PC-3 (cell line): ENCODE results near the gene TEX11. TPM values are rescaled to one million over a fixed set of nuclear protein-coding genes. Genes with fewer than 3 reads are reported as not detected.
"Not testable (repeated sequence)": the region's sequence is repeated elsewhere in the genome, so short reads cannot be mapped to it uniquely, and the experiment has no call there.

Experiments
- ATAC-seq: fragments of 200-7000 bp; cut with Tn5 transposase; 2 replicates; pipeline ENCODE4 v1.9.1; 2020; ENCODE audit warnings: mild to moderate bottlenecking, moderate library complexity
- BruUV-seq: library from RNA; stranded (reverse); fragments of 400-500 nt; replicated peaks from 2 replicates; lab custom pipeline; 2021; lab: Mats Ljungman, UMichigan
- CTCF ChIA-PET: fragments of 300-600 bp; sonication (Branson Sonifier 250); formaldehyde crosslinking; loops from one replicate; lab custom pipeline; 2022; ENCODE audit warnings: antibody characterized with exemption; lab: Charles Lee
- POLR2A ChIA-PET: fragments of 300-600 bp; sonication (Branson Sonifier 250); formaldehyde crosslinking; loops from one replicate; lab custom pipeline; 2022; ENCODE audit warnings: antibody characterized with exemption; ENCODE audit not compliant: unreplicated experiment; lab: Charles Lee
- DNase-seq: peaks from one replicate; pipeline ENCODE4 v3.0.0-alpha.2; 2015
- H2AFZ ChIP-seq: fragments of 300-600 bp; sonication (generic); 2 replicates; pipeline ENCODE4 v1.6.0; 2016; ENCODE audit warnings: antibody characterized with exemption, low read length
- H3F3A ChIP-seq: fragments of 300-600 bp; sonication (generic); one replicate; pipeline ENCODE4 v1.6.0; 2017; ENCODE audit warnings: antibody characterized with exemption, low read length, control low read depth, mild to moderate bottlenecking; ENCODE audit not compliant: unreplicated experiment
- H3K27ac ChIP-seq: fragments of 300-600 bp; sonication (generic); 2 replicates; pipeline ENCODE4 v1.5.1; 2016; ENCODE audit warnings: mild to moderate bottlenecking, low read length
- H3K27me3 ChIP-seq: fragments of 300-600 bp; sonication (generic); 2 replicates; pipeline ENCODE4 v1.6.1; 2016; ENCODE audit warnings: low read length, mixed read lengths
- H3K36me3 ChIP-seq: fragments of 300-600 bp; sonication (generic); 2 replicates; pipeline ENCODE4 v1.6.1; 2016; ENCODE audit warnings: low read depth, mixed run types, low read length, mixed read lengths
- H3K4me1 ChIP-seq: fragments of 300-600 bp; sonication (generic); 2 replicates; pipeline ENCODE4 v1.5.1; 2016; ENCODE audit warnings: low read length; ENCODE audit not compliant: insufficient read depth
- H3K4me2 ChIP-seq: fragments of 300-600 bp; sonication (generic); 2 replicates; pipeline ENCODE4 v1.6.0; 2016; ENCODE audit warnings: low read length
- H3K4me3 ChIP-seq: fragments of 300-600 bp; sonication (generic); 2 replicates; pipeline ENCODE4 v1.5.1; 2016; ENCODE audit warnings: mild to moderate bottlenecking, low read length, mixed read lengths
- H3K79me2 ChIP-seq: fragments of 300-600 bp; sonication (generic); 2 replicates; pipeline ENCODE4 v1.6.1; 2017; ENCODE audit warnings: low read length, mixed read lengths
- H3K9ac ChIP-seq: fragments of 300-600 bp; sonication (generic); 2 replicates; pipeline ENCODE4 v1.6.0; 2016; ENCODE audit warnings: mild to moderate bottlenecking, low read length
- H3K9me2 ChIP-seq: fragments of 300-600 bp; sonication (generic); replicated peaks from 2 replicates; pipeline ENCODE4 v1.6.1; 2016; ENCODE audit warnings: mixed run types, low read length, mixed read lengths
- H3K9me3 ChIP-seq: fragments of 300-600 bp; sonication (generic); 2 replicates; pipeline ENCODE4 v1.6.1; 2016; ENCODE audit warnings: low read length, mixed read lengths
- H4K20me1 ChIP-seq: fragments of 300-600 bp; sonication (generic); 2 replicates; pipeline ENCODE4 v1.6.1; 2016; ENCODE audit warnings: low read length, mixed read lengths
- CTCF ChIP-seq: fragments of 300-600 bp; sonication (generic); conservative IDR thresholded peaks from 2 replicates; pipeline ENCODE4 v1.5.1; 2017; ENCODE audit warnings: antibody characterized with exemption, low read depth, mild to moderate bottlenecking, low read length
- EZH2 ChIP-seq: fragments of 300-600 bp; sonication (generic); IDR thresholded peaks from one replicate; pipeline ENCODE4 v1.6.1; 2017; ENCODE audit warnings: antibody characterized with exemption, mild to moderate bottlenecking, low read length; ENCODE audit not compliant: unreplicated experiment
- EZH2phosphoT487 ChIP-seq: fragments of 300-600 bp; sonication (generic); IDR thresholded peaks from 2 replicates; pipeline ENCODE4 v1.6.1; 2018; ENCODE audit warnings: mild to moderate bottlenecking, antibody characterized with exemption, low read length, borderline replicate concordance
- intact Hi-C: fragments of 100-400 bp; cut with micrococcal nuclease; formaldehyde crosslinking; loops from 2 replicates; pipeline ENCODE4 v1.9.0; 2023
- total RNA-seq: library from RNA; depleted of rRNA; stranded (reverse); fragments of >200 nt; gene quantifications from 2 replicates; pipeline ENCODE4 v1.2.3, GENCODE V29; 2014

TEX11 gene
- total RNA-seq, 1 experiment from 2014 or later, result not detected

- H3K4me3 ChIP-seq, H3F3A ChIP-seq, POLR2A ChIA-PET, CTCF ChIA-PET, H3K4me2 ChIP-seq, ATAC-seq, H3K36me3 ChIP-seq, BruUV-seq, DNase-seq, H3K9ac ChIP-seq, H3K79me2 ChIP-seq, H3K9me3 ChIP-seq, intact Hi-C loops, H3K27ac ChIP-seq, H3K27me3 ChIP-seq, H4K20me1 ChIP-seq, H2AFZ ChIP-seq, H3K9me2 ChIP-seq, H3K4me1 ChIP-seq: not testable (repeated sequence)
These were observed 180.6 kb downstream of the TEX11 start for GRCh38 chrX:70727961-70728360.

- CTCF ChIA-PET, result interaction anchor here (0.5 kb wide), 1 partner anchor 259 kb away, joined by 7 read pairs; no protein-coding TSS in a partner anchor
- Histone ChIP-seq H3F3A (no peaks in the 10 kb centered on the region), H3K27me3 (no peaks in the 10 kb centered on the region), H4K20me1 (no peaks in the 10 kb centered on the region), H3K27ac (no peak overlapping the region), H3K79me2 (no peaks in the 10 kb centered on the region), H3K4me3 (no peak overlapping the region), H3K4me2 (peak overlapping the region; percentile 58), H3K36me3 (no peaks in the 10 kb centered on the region), H3K4me1 (peaks cover 14% of the 10 kb centered on the region), H3K9me3 (no peaks in the 10 kb centered on the region), H3K9ac (no peak overlapping the region), H3K9me2 (no peaks in the 10 kb centered on the region), H2AFZ (no peak overlapping the region)
- no TSS peak for BruUV-seq
- ATAC-seq (peak; percentile 85), DNase-seq (peak; percentile 74)
- TF ChIP-seq CTCF, result no peak
- no peak for TF ChIP-seq EZH2phosphoT487
- TF ChIP-seq EZH2, result no peak
- intact Hi-C loops, result no loop called here
- POLR2A ChIA-PET, result no interaction called here
These were observed 187.8 kb downstream of the TEX11 start for GRCh38 chrX:70720721-70721120.

GRCh38 chrX:70711336-70711735, 197.2 kb downstream of the TEX11 start:
- H3K27ac ChIP-seq, DNase-seq, intact Hi-C loops, H3K9me2 ChIP-seq, H3K4me1 ChIP-seq, BruUV-seq, ATAC-seq, H3K4me3 ChIP-seq, H3K9me3 ChIP-seq, H3K4me2 ChIP-seq, H4K20me1 ChIP-seq, H3K79me2 ChIP-seq, H3K36me3 ChIP-seq, H2AFZ ChIP-seq, H3K27me3 ChIP-seq, H3K9ac ChIP-seq, POLR2A ChIA-PET, CTCF ChIA-PET, H3F3A ChIP-seq: not testable (repeated sequence)
